Fibroblast of lung (primary cell): ENCODE data around the gene DLEU7.

Experiments
- CTCF ChIP-seq, 2 donors: IDR thresholded peaks in 1 of 2; conservative IDR thresholded peaks in 1 of 2; 1 replicate in 1 of 2; 2 replicates in 1 of 2; pipeline ENCODE4 v1.5.1; 2011 to 2012; ENCODE audit warnings: low read length in 2 of 2, control low read depth in 1 of 2, inconsistent platforms in 1 of 2, low read depth in 1 of 2, mild to moderate bottlenecking in 1 of 2
- EZH2 ChIP-seq: IDR thresholded peaks from 2 replicates; pipeline ENCODE4 v1.5.1; 2012; ENCODE audit warnings: low read length, control low read depth, mild to moderate bottlenecking; ENCODE audit errors: missing control alignments

DNA sequence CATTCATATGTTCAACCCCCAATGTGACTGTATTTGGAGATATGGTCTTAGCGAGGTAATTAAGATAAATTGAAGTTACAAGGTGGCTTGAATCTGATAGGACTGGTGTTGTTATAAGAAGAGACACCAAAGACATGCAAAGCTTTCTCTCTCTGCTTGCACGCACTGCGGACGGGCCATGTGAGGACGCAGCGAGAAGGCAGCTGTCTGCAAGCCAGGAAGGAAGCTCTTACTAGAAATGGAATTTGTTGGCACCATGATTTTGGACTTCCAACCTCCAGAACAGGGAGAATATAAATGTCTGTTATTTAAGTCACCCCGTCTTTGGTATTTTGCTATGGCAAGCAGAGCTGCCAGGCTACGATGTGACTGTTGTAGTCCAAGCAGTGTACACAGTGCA is 4.8 kb downstream of the DLEU7 start:
- no peak for TF ChIP-seq CTCF (conservative IDR thresholded peaks at IDR 0.05 in 1 of 2, IDR thresholded peaks at IDR 0.05 in 1 of 2; ENCODE audit: low read depth in 1 of 2, low read length in 2 of 2)
- no peak for TF ChIP-seq EZH2
